ENCODE data around the gene CTIF. TPM values are rescaled to one million over a fixed set of nuclear protein-coding genes. Genes with fewer than 3 reads are reported as not detected.

Gene CTIF
- total RNA-seq, 4 donors from 2014 or later, result 14.1 to 78.2 (median 18.4) TPM

DNA sequence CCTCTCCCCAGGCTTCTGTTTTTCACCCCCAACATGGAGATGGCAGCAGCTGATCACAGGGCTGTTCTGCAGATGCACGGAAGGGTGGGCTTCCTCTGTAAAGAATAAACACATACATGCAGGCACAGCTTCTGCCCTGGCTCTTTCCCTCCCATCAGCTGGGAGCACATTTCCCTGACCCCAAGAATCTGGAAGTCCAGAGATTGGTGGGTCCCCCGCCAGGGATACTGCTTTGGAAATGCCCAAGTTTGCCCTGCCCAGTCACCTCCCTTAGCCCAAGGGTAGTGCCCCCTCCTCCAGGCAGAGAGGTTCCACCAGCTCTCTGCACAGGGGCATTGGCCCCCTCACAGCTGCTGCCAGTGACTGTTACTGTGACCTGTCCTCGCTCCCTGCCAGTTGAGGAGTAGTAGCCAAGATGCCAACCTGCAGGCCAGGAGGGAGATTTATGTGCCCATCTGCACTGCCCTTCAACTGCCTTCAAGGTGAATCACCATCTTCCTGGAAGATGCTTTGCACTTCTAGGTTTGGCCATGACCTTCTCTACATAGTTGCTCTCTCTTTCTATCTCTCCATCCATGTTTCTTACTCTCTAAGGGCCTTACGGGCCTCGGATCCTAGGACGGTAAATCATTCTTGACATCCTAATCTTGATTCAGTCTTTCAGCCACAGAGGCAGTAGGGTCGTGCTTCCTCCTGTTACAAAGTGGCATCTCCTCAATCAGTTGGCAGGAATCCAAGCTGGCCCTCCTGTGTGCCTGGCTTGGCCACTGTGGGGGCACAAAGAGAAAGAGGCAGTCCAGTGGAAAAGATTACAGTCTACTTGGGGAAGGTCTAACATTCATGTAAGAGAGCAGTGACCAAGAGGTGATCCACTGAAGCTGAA, 121.8 kb downstream of the CTIF start:
- WGBS, 2 donors (ENCODE audit: low coverage in 1 of 2), result 77 to 85% methylated on average over 4 to 7 of the region's 7 CpGs
- Histone ChIP-seq H3K4me1 (peaks cover 0 to 2% (median 0%) of the 10 kb centered on the region in 4 donors), H3K27ac (no peak overlapping the region), H3K4me3 (no peak overlapping the region), H3K9me3 (no peaks in the 10 kb centered on the region), H3K36me3 (peaks cover 0 to 1% (median 0%) of the 10 kb centered on the region in 4 donors), H3K27me3 (no peaks in the 10 kb centered on the region)
- no peak for DNase-seq
- in situ Hi-C loops (cut with MboI; ENCODE audit: low pct_ligation_motif_present in 1 of 4, low pct_unique_long_range_greater_than_20kb in 1 of 4, low sequenced_read_pairs in 3 of 4), result loop anchor here (5.0 to 25.0 kb wide), 3 partner anchors 183 to 198 kb away; no protein-coding TSS in a partner anchor
- no peak for TF ChIP-seq POLR2A (IDR thresholded peaks at IDR 0.05)
- TF ChIP-seq EP300 (IDR thresholded peaks at IDR 0.05; ENCODE audit: low read depth), result no peak
- intact Hi-C loops (cut with DNase I; ENCODE audit: low total_unique reads), result loop anchor here (10.0 kb wide), 1 partner anchor 1106 kb away; no protein-coding TSS in a partner anchor

DNA sequence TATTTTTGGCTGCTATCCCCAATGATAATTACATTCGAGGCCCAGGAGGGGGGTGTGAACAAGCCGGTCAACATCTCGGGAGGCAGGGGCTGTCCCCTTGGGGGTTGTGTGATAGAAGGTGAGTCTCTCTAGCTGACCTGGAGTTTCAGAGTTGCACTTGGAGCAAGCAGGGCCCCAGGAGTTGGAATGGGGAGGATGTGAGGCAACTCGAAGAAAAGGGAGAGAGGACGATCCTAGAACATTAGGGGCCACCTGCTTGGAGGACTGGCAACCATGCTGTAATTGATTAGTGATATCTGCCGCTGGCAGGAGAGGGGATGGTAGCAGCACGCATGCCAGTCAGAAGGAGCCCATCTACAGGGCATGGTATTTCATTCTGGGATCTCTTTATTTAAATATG, 122.6 kb downstream of the CTIF start:
- no peak overlapping the region for H3K27ac ChIP-seq
- peaks cover 0 to 5% (median 0%) of the 10 kb centered on the region in 4 donors for H3K36me3 ChIP-seq
- intact Hi-C loops (cut with DNase I; ENCODE audit: low total_unique reads), result loop anchor here (10.0 kb wide), 1 partner anchor 1107 kb away; no protein-coding TSS in a partner anchor
- in situ Hi-C loops (cut with MboI; ENCODE audit: low pct_ligation_motif_present in 1 of 4, low pct_unique_long_range_greater_than_20kb in 1 of 4, low sequenced_read_pairs in 3 of 4), result loop anchor here (5.0 to 25.0 kb wide), 3 partner anchors 184 to 199 kb away; no protein-coding TSS in a partner anchor
- H3K27me3 ChIP-seq, result no peaks in the 10 kb centered on the region
- WGBS, 2 donors (ENCODE audit: low coverage in 1 of 2), result 73 to 79% methylated on average over 6 to 7 of the region's 7 CpGs
- no peak overlapping the region for H3K4me3 ChIP-seq
- no peaks in the 10 kb centered on the region for H3K9me3 ChIP-seq
- peaks cover 0 to 2% (median 0%) of the 10 kb centered on the region in 4 donors for H3K4me1 ChIP-seq
- TF ChIP-seq, protein P1, sequence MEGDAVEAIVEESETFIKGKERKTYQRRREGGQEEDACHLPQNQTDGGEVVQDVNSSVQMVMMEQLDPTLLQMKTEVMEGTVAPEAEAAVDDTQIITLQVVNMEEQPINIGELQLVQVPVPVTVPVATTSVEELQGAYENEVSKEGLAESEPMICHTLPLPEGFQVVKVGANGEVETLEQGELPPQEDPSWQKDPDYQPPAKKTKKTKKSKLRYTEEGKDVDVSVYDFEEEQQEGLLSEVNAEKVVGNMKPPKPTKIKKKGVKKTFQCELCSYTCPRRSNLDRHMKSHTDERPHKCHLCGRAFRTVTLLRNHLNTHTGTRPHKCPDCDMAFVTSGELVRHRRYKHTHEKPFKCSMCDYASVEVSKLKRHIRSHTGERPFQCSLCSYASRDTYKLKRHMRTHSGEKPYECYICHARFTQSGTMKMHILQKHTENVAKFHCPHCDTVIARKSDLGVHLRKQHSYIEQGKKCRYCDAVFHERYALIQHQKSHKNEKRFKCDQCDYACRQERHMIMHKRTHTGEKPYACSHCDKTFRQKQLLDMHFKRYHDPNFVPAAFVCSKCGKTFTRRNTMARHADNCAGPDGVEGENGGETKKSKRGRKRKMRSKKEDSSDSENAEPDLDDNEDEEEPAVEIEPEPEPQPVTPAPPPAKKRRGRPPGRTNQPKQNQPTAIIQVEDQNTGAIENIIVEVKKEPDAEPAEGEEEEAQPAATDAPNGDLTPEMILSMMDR (IDR thresholded peaks at IDR 0.05), result no peak
- TF ChIP-seq POLR2AphosphoS5 (IDR thresholded peaks at IDR 0.05) (no peak), POLR2A (IDR thresholded peaks at IDR 0.05) (no peak), EP300 (IDR thresholded peaks at IDR 0.05; ENCODE audit: low read depth) (no peak)
- DNase-seq, result no peak

DNA sequence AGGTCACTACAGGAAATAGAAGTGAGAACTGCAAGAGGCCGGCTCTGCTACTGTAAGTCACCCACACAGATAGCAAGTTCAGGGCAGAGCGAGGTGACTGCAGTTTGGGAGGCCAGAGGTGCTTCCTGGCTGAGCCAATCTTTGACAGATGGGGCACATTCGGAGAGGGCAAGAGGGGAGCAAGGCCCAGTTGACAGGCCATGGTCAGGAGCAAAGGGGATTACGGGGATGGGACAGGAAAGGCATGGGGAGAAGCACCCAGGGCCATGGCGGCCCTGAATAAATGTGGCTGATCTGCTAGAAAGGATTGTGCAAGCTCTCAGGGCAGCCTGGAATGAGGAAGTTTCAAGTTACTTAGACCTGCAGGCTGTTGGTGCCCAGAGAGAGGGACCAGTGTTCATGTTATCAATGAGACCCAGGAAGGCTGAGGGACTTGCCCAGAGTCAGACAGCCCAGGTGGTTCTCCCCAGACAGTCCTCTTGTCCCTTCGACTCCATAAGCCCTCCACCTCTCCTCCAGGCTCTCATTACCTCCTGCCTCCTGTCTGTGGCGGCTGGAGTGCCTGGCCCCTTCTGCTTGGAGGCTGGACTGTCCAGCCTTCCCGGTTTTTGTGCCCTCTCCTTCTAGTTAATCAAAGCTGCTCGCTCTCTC, 123.3 kb downstream of the CTIF start:
- in situ Hi-C loops (cut with MboI; ENCODE audit: low pct_ligation_motif_present in 1 of 4, low pct_unique_long_range_greater_than_20kb in 1 of 4, low sequenced_read_pairs in 3 of 4) (loop anchor here (5.0 to 25.0 kb wide), 3 partner anchors 185 to 200 kb away; no protein-coding TSS in a partner anchor), intact Hi-C loops (cut with DNase I; ENCODE audit: low total_unique reads) (loop anchor here (10.0 kb wide), 1 partner anchor 1107 kb away; no protein-coding TSS in a partner anchor)
- Histone ChIP-seq H3K27ac (no peak overlapping the region), H3K27me3 (no peaks in the 10 kb centered on the region), H3K9me3 (no peaks in the 10 kb centered on the region), H3K36me3 (peaks cover 0 to 5% (median 0%) of the 10 kb centered on the region in 4 donors), H3K4me1 (peaks cover 0 to 2% (median 0%) of the 10 kb centered on the region in 4 donors), H3K4me3 (no peak overlapping the region)
- no peak for DNase-seq
- 67 to 90% methylated on average over 3 to 9 of the region's 9 CpGs for WGBS, 2 donors (ENCODE audit: low coverage in 1 of 2)
- TF ChIP-seq, protein P1 (IDR thresholded peaks at IDR 0.05), result no peak
- TF ChIP-seq EP300 (IDR thresholded peaks at IDR 0.05; ENCODE audit: low read depth) (no peak), POLR2A (IDR thresholded peaks at IDR 0.05) (no peak), POLR2AphosphoS5 (IDR thresholded peaks at IDR 0.05) (no peak)

DNA sequence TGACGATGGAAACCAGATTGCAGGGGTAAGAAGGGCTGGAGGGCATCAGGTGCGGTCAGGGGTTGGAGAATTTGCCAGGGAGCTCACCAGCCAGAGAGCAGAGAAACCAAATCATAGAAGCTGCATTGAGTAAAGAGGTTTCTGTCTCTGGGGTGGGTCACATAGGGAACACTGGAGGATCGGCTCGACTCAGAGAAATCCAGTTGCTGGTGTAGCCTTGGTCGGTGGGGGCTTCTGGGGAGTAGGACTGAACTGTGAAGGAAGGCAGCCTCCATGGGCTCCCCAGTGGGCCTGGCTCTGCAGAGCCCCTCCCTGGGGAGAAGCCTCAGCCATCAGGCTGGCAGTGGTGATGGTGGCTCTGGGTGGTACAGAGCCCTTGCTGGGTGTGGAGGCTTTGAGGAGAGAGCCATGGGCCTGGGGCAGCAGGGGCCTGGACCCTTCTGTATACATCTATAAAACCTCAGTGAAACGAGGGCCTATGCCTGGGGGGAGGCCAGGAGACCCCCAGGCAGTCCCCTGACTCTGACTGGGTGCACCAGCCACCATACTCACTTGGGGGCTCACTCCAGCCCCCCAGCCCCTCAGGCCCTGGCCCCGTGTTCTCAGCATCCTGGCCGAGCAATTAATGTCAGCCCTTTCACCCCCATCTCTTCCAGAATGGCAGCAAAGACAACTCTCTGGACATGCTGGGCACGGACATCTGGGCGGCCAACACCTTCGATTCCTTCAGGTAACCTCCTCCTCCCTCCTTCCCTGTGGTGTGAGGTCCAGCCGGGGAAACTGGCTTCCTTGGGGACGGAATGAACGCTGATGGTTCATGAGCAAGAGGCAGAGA, 124.5 kb downstream of the CTIF start:
- TF ChIP-seq POLR2AphosphoS5 (IDR thresholded peaks at IDR 0.05), result no peak
- TF ChIP-seq EP300 (IDR thresholded peaks at IDR 0.05; ENCODE audit: low read depth), result no peak
- TF ChIP-seq POLR2A (IDR thresholded peaks at IDR 0.05), result no peak
- TF ChIP-seq, protein P1 (IDR thresholded peaks at IDR 0.05), result no peak
- H3K27ac ChIP-seq, result no peak overlapping the region
- intact Hi-C loops (cut with DNase I; ENCODE audit: low total_unique reads), result loop anchor here (10.0 kb wide), 1 partner anchor 1109 kb away; no protein-coding TSS in a partner anchor

More for the DNA sequence above, 124.5 kb downstream of the CTIF start:
- no peak for DNase-seq
- peaks cover 0 to 5% (median under 1%) of the 10 kb centered on the region in 4 donors for H3K4me1 ChIP-seq
- WGBS, 2 donors (ENCODE audit: low coverage in 1 of 2), result 88 to 100% methylated on average over 2 to 14 of the region's 14 CpGs
- no peaks in the 10 kb centered on the region for H3K9me3 ChIP-seq
- peaks cover 0 to 5% (median 0%) of the 10 kb centered on the region in 4 donors for H3K36me3 ChIP-seq
- in situ Hi-C loops (cut with MboI; ENCODE audit: low pct_ligation_motif_present in 1 of 4, low pct_unique_long_range_greater_than_20kb in 1 of 4, low sequenced_read_pairs in 3 of 4), result loop anchor here (5.0 to 25.0 kb wide), 3 partner anchors 186 to 201 kb away; no protein-coding TSS in a partner anchor
- no peak overlapping the region for H3K4me3 ChIP-seq
- H3K27me3 ChIP-seq, result no peaks in the 10 kb centered on the region

Measured in transverse colon (tissue), 4 donors.